ENCODE measurements around the gene WFS1. TPM values are rescaled to one million over a fixed set of nuclear protein-coding genes. Genes with fewer than 3 reads are reported as not detected.

WFS1 gene
- total and polyA plus RNA-seq, 2 of the 13 experiments (the other 11 are each of a cell fraction or from before 2014, with no cell fraction given) = 39.1 to 42.2 TPM

DNA sequence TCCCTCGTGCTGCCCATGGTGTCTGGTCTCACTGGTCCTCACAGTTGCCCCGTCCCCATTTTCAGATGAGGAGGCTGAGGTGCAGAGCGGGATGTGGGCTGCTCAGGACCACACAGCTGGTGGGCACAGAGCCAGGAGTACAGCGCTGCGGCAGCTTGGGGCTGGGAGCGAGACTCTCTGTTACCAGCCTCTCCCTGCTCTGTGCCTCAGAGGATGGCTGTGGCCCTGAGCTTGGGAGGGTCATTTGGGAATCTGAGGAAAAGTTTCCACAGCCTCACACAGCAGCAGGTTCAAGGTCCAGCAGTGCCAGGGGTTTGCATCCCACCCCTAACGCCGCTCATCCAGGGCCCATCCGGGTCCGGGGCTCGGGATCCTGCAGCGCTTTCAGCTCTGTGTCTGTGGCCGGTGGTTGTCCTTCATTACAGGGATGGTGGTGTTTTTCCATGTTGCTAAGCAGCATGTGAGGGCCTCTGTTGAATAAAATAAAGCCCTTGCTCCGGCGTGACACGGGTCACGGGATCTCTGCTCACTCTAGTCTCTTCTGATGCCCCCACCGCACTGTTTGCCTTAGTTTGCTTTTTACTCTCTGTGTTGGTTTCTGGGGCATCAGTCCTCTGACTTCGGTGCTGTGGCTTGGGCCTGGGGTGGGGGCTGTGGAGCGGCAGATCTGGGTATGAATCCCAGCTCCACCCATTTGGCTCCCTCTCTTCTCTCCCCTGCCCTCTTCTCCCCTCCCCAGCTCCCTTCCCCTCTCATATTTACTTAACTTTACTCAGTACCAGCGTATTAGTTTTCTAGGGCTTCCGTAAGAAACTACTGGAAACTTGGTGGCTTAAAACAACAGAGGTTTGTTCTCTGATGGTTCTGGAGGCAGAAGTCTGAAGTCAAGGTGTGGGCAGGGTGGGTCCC is 6.5 kb downstream of the WFS1 start (continued):
- TF ChIP-seq, protein P1, sequence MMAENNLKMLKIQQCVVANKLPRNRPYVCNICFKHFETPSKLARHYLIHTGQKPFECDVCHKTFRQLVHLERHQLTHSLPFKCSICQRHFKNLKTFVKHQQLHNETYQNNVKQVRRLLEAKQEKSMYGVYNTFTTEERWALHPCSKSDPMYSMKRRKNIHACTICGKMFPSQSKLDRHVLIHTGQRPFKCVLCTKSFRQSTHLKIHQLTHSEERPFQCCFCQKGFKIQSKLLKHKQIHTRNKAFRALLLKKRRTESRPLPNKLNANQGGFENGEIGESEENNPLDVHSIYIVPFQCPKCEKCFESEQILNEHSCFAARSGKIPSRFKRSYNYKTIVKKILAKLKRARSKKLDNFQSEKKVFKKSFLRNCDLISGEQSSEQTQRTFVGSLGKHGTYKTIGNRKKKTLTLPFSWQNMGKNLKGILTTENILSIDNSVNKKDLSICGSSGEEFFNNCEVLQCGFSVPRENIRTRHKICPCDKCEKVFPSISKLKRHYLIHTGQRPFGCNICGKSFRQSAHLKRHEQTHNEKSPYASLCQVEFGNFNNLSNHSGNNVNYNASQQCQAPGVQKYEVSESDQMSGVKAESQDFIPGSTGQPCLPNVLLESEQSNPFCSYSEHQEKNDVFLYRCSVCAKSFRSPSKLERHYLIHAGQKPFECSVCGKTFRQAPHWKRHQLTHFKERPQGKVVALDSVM (CRISPR knock-in tag; IDR thresholded peaks at IDR 0.05) = 0 out of 2 replicates have a peak, but pooled peaks have one; percentile 36
- TF ChIP-seq IKZF4 (CRISPR knock-in tag; IDR thresholded peaks at IDR 0.05; ENCODE audit: borderline replicate concordance, low read depth, not compliant biosample characterization) = no peak
- TF ChIP-seq, protein P2, sequence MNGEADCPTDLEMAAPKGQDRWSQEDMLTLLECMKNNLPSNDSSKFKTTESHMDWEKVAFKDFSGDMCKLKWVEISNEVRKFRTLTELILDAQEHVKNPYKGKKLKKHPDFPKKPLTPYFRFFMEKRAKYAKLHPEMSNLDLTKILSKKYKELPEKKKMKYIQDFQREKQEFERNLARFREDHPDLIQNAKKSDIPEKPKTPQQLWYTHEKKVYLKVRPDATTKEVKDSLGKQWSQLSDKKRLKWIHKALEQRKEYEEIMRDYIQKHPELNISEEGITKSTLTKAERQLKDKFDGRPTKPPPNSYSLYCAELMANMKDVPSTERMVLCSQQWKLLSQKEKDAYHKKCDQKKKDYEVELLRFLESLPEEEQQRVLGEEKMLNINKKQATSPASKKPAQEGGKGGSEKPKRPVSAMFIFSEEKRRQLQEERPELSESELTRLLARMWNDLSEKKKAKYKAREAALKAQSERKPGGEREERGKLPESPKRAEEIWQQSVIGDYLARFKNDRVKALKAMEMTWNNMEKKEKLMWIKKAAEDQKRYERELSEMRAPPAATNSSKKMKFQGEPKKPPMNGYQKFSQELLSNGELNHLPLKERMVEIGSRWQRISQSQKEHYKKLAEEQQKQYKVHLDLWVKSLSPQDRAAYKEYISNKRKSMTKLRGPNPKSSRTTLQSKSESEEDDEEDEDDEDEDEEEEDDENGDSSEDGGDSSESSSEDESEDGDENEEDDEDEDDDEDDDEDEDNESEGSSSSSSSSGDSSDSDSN (CRISPR knock-in tag; IDR thresholded peaks at IDR 0.05) = peak; percentile 52; the same call in 1 of the 2 replicates
- TF ChIP-seq HIVEP1 (CRISPR knock-in tag; IDR thresholded peaks at IDR 0.05) = 0 out of 2 replicates have a peak, but pooled peaks have one; percentile 28
- TF ChIP-seq NFRKB (IDR thresholded peaks at IDR 0.05) = no peak
- TF ChIP-seq, protein P3, sequence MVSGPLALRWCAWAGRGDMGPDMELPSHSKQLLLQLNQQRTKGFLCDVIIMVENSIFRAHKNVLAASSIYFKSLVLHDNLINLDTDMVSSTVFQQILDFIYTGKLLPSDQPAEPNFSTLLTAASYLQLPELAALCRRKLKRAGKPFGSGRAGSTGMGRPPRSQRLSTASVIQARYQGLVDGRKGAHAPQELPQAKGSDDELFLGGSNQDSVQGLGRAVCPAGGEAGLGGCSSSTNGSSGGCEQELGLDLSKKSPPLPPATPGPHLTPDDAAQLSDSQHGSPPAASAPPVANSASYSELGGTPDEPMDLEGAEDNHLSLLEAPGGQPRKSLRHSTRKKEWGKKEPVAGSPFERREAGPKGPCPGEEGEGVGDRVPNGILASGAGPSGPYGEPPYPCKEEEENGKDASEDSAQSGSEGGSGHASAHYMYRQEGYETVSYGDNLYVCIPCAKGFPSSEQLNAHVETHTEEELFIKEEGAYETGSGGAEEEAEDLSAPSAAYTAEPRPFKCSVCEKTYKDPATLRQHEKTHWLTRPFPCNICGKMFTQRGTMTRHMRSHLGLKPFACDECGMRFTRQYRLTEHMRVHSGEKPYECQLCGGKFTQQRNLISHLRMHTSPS (CRISPR knock-in tag; IDR thresholded peaks at IDR 0.05; ENCODE audit: low read depth) = 0 out of 2 replicates have a peak, but pooled peaks have one; percentile 33
- TF ChIP-seq, protein P4, sequence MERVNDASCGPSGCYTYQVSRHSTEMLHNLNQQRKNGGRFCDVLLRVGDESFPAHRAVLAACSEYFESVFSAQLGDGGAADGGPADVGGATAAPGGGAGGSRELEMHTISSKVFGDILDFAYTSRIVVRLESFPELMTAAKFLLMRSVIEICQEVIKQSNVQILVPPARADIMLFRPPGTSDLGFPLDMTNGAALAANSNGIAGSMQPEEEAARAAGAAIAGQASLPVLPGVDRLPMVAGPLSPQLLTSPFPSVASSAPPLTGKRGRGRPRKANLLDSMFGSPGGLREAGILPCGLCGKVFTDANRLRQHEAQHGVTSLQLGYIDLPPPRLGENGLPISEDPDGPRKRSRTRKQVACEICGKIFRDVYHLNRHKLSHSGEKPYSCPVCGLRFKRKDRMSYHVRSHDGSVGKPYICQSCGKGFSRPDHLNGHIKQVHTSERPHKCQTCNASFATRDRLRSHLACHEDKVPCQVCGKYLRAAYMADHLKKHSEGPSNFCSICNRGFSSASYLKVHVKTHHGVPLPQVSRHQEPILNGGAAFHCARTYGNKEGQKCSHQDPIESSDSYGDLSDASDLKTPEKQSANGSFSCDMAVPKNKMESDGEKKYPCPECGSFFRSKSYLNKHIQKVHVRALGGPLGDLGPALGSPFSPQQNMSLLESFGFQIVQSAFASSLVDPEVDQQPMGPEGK (CRISPR knock-in tag; IDR thresholded peaks at IDR 0.05) = peak; percentile 91
- TF ChIP-seq SMAD3 (CRISPR knock-in tag; IDR thresholded peaks at IDR 0.05) = 0 out of 2 replicates have a peak, but pooled peaks have one; percentile 17
- no peak for TF ChIP-seq MED13 (CRISPR knock-in tag; IDR thresholded peaks at IDR 0.05)
- no peak for TF ChIP-seq ZNF605 (CRISPR knock-in tag; IDR thresholded peaks at IDR 0.05)
- no peak for TF ChIP-seq CREB1 (IDR thresholded peaks at IDR 0.05)
- TF ChIP-seq CREB1 (CRISPR knock-in tag; IDR thresholded peaks at IDR 0.05) = no peak
- peak; percentile 69; the same call in 1 of the 2 replicates for TF ChIP-seq ZFX (CRISPR knock-in tag; IDR thresholded peaks at IDR 0.05; ENCODE audit: low read depth)
- TF ChIP-seq ZNF577 (CRISPR knock-in tag; IDR thresholded peaks at IDR 0.05; ENCODE audit: borderline replicate concordance, low read depth) = no peak
- TF ChIP-seq, protein P5, sequence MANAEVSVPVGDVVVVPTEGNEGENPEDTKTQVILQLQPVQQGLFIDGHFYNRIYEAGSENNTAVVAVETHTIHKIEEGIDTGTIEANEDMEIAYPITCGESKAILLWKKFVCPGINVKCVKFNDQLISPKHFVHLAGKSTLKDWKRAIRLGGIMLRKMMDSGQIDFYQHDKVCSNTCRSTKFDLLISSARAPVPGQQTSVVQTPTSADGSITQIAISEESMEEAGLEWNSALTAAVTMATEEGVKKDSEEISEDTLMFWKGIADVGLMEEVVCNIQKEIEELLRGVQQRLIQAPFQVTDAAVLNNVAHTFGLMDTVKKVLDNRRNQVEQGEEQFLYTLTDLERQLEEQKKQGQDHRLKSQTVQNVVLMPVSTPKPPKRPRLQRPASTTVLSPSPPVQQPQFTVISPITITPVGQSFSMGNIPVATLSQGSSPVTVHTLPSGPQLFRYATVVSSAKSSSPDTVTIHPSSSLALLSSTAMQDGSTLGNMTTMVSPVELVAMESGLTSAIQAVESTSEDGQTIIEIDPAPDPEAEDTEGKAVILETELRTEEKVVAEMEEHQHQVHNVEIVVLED (CRISPR knock-in tag; IDR thresholded peaks at IDR 0.05; ENCODE audit: borderline replicate concordance) = 0 out of 2 replicates have a peak, but pooled peaks have one; percentile 38
- peak; percentile 32; the same call in 1 of the 2 replicates for TF ChIP-seq ZNF747 (CRISPR knock-in tag; IDR thresholded peaks at IDR 0.05; ENCODE audit: borderline replicate concordance)
- TF ChIP-seq IKZF1 (IDR thresholded peaks at IDR 0.05) = no peak
- no peak for TF ChIP-seq LCORL (IDR thresholded peaks at IDR 0.05)
- TF ChIP-seq LCORL (CRISPR knock-in tag; IDR thresholded peaks at IDR 0.05) = peak; percentile 77; the same call in 1 of the 2 replicates
